HEK293T (cell line): ENCODE results near the gene DMRTC2.

Experiments used
- ARNT ChIP-seq: fragments of 450-650 bp; IDR thresholded peaks from 2 replicates; pipeline ENCODE4 v1.6.1; 2017; ENCODE audit warnings: mild to moderate bottlenecking
- BHLHE40 ChIP-seq: fragments of 450-650 bp; IDR thresholded peaks from 2 replicates; pipeline ENCODE4 v1.6.1; 2016; ENCODE audit warnings: mild to moderate bottlenecking, moderate library complexity, borderline replicate concordance
- ELF4 ChIP-seq: fragments of 450-650 bp; IDR thresholded peaks from 2 replicates; pipeline ENCODE4 v1.6.1; 2017; ENCODE audit warnings: antibody characterized with exemption
- FOXA1 ChIP-seq: fragments of 450-650 bp; IDR thresholded peaks from 2 replicates; pipeline ENCODE4 v1.6.1; 2016; ENCODE audit warnings: mild to moderate bottlenecking
- FOXK2 ChIP-seq: fragments of 450-650 bp; IDR thresholded peaks from 2 replicates; pipeline ENCODE4 v1.6.1; 2016; ENCODE audit warnings: mild to moderate bottlenecking
- FOXM1 ChIP-seq: fragments of 450-650 bp; IDR thresholded peaks from 2 replicates; pipeline ENCODE4 v1.6.1; 2017; ENCODE audit warnings: mild to moderate bottlenecking, borderline replicate concordance
- HDGF ChIP-seq: fragments of 450-650 bp; IDR thresholded peaks from 2 replicates; pipeline ENCODE4 v1.6.1; 2017; ENCODE audit warnings: antibody characterized with exemption, borderline replicate concordance
- L3MBTL2 ChIP-seq: fragments of 450-650 bp; conservative IDR thresholded peaks from 2 replicates; pipeline ENCODE4 v1.6.1; 2016; ENCODE audit warnings: mild to moderate bottlenecking
- LEF1 ChIP-seq: fragments of 450-650 bp; IDR thresholded peaks from 2 replicates; pipeline ENCODE4 v1.6.1; 2017; ENCODE audit warnings: mild to moderate bottlenecking, borderline replicate concordance
- NFRKB ChIP-seq: fragments of 450-650 bp; IDR thresholded peaks from 2 replicates; pipeline ENCODE4 v1.6.1; 2016; ENCODE audit warnings: mild to moderate bottlenecking, moderate library complexity
- SP1 ChIP-seq: fragments of 450-650 bp; IDR thresholded peaks from 2 replicates; pipeline ENCODE4 v1.6.1; 2017
- SUZ12 ChIP-seq: fragments of 450-650 bp; IDR thresholded peaks from 2 replicates; pipeline ENCODE4 v1.6.1; 2016; ENCODE audit warnings: mild to moderate bottlenecking
- ZNF384 ChIP-seq: fragments of 450-650 bp; IDR thresholded peaks from 2 replicates; pipeline ENCODE4 v1.6.1; 2016

GRCh38 chr19:41861116-41861768 is 16.4 kb downstream of the DMRTC2 start:
- TF ChIP-seq FOXM1 (no peak), ARNT (no peak), SP1 (no peak), HDGF (no peak), ZNF384 (no peak), SUZ12 (no peak), FOXK2 (no peak), BHLHE40 (no peak), NFRKB (no peak), ELF4 (no peak), L3MBTL2 (no peak), LEF1 (no peak), FOXA1 (no peak)
